ENCODE results near the gene FAM222B. TPM values are rescaled to one million over a fixed set of nuclear protein-coding genes. Genes with fewer than 3 reads are reported as not detected.

The FAM222B gene
- total RNA-seq, 6 donors from 2014 or later = 16.8 to 23.1 (median 20.1) TPM

DNA sequence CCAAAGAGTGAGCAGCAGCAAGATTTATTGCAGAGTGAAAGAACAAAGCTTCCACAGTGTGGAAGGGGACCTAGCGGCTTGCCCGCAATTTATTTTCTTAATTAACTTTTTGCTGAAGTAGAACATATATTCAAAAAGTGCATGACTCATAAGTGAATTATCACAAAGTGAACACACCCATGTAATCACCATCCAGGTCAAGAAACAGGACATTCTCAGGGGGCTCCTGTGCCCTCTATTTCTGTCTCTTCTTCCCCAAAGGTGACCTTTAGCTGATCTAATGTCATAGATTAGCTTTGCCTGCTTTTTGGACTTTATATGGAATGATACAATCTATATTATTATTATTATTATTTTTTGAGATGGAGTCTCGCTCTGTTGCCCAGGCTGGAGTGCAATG is 32.2 kb upstream of the FAM222B start:
- Histone ChIP-seq H3K27ac (no peak overlapping the region), H3K4me3 (no peak overlapping the region), H3K4me1 (no peaks in the 10 kb centered on the region), H3K36me3 (peaks cover 4 to 20% (median 11%) of the 10 kb centered on the region in 4 donors), H3K27me3 (no peaks in the 10 kb centered on the region), H3K9me3 (no peaks in the 10 kb centered on the region)
- no peak for DNase-seq
- no peak for ATAC-seq (ENCODE audit: low FRiP score in 2 of 2)
- 89 to 96% methylated on average over 3 of the region's 3 CpGs for WGBS, 2 donors
- TF ChIP-seq POLR2AphosphoS5 (IDR thresholded peaks at IDR 0.05) = no peak
- TF ChIP-seq, protein P1, sequence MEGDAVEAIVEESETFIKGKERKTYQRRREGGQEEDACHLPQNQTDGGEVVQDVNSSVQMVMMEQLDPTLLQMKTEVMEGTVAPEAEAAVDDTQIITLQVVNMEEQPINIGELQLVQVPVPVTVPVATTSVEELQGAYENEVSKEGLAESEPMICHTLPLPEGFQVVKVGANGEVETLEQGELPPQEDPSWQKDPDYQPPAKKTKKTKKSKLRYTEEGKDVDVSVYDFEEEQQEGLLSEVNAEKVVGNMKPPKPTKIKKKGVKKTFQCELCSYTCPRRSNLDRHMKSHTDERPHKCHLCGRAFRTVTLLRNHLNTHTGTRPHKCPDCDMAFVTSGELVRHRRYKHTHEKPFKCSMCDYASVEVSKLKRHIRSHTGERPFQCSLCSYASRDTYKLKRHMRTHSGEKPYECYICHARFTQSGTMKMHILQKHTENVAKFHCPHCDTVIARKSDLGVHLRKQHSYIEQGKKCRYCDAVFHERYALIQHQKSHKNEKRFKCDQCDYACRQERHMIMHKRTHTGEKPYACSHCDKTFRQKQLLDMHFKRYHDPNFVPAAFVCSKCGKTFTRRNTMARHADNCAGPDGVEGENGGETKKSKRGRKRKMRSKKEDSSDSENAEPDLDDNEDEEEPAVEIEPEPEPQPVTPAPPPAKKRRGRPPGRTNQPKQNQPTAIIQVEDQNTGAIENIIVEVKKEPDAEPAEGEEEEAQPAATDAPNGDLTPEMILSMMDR (IDR thresholded peaks at IDR 0.05) = no peak
- no peak for TF ChIP-seq EP300 (IDR thresholded peaks at IDR 0.05)
- no peak for TF ChIP-seq POLR2A (IDR thresholded peaks at IDR 0.05)

DNA sequence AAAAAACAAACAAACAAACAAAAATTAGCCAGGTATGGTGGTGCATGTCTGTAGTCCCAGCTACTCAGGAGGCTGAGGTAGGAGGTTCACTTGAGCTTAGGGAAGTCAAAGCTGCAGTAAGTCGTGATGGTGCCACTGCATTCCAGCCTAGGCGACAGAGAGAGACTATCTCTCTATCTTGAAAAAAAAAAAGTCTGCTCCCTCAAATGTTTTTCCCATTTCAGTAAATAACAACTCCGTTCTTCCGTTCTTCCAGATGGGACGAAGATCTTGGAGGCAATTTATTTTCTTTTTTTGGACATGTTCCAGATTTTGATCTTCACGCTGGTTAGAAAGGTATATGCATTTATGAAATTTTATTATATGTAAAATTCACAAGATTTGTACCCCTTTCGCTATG is 31.2 kb upstream of the FAM222B start:
- ATAC-seq (ENCODE audit: low FRiP score in 2 of 2) (no peak), DNase-seq (no peak)
- 83 to 91% methylated on average over 7 of the region's 7 CpGs for WGBS, 2 donors
- Histone ChIP-seq H3K9me3 (no peaks in the 10 kb centered on the region), H3K36me3 (peaks cover 0 to 11% (median 2%) of the 10 kb centered on the region in 4 donors), H3K4me3 (no peak overlapping the region), H3K27me3 (no peaks in the 10 kb centered on the region), H3K4me1 (no peaks in the 10 kb centered on the region), H3K27ac (no peak overlapping the region)
- TF ChIP-seq POLR2AphosphoS5 (IDR thresholded peaks at IDR 0.05) (no peak), POLR2A (IDR thresholded peaks at IDR 0.05) (no peak), EP300 (IDR thresholded peaks at IDR 0.05) (no peak)
- TF ChIP-seq, protein P1 (IDR thresholded peaks at IDR 0.05) = no peak

DNA sequence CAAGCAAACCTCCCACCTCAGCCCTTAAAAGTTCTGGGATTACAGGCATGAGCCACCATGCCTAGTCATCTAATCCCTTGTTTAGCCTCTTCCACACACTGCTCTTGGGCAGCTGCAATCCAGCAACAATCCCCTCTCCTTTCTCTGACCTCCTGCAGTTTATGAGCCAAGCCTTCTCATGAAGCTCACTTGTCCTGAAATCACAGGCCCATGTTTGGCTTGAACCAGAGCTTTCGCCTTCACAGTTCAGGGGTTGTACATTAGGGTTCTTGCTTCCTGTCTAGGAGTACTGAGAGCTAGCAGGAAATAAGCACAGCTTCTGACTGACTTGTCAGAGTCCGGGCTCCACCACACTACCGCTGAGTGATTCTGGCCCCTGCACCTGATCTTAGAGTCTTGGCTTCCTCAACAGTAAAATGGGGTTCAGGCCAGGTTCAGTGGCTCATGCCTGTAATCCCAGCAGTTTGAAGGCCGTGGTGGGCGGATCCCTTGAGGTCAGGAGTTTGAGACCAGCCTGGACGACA is 28.5 kb upstream of the FAM222B start:
- Histone ChIP-seq H3K4me3 (no peak overlapping the region), H3K27me3 (no peaks in the 10 kb centered on the region), H3K9me3 (no peaks in the 10 kb centered on the region), H3K36me3 (no peaks in the 10 kb centered on the region), H3K27ac (no peak overlapping the region), H3K4me1 (peaks cover 0 to 2% (median 0%) of the 10 kb centered on the region in 4 donors)
- DNase-seq (no peak), ATAC-seq (ENCODE audit: low FRiP score in 2 of 2) (no peak)
- TF ChIP-seq, protein P1 (IDR thresholded peaks at IDR 0.05) = no peak
- TF ChIP-seq POLR2A (IDR thresholded peaks at IDR 0.05) = no peak
- no peak for TF ChIP-seq EP300 (IDR thresholded peaks at IDR 0.05)
- TF ChIP-seq POLR2AphosphoS5 (IDR thresholded peaks at IDR 0.05) = no peak
- WGBS, 2 donors = 77 to 84% methylated on average over 6 of the region's 6 CpGs

DNA sequence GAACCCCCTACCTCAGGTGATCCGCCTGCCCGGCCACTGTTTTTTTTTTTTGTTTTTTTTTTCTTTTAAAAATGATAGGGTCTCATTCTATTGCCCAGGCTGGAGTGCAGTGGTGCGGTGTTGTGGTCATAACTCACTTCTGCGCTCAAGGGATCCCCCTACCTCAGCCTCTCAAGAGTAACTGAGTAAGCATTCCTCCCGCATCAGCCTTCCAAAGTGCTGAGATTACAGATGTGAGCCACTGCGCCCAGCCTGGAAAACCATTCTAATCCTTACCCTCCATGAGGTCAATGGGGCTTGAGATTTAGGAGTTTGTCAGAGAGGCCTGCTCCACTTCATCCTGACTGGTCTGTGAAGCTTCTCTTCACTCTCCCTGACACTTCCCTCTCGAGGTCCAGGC is 24.7 kb upstream of the FAM222B start:
- 86 to 90% methylated on average over 7 of the region's 7 CpGs for WGBS, 2 donors
- Histone ChIP-seq H3K27ac (no peak overlapping the region), H3K4me3 (no peak overlapping the region), H3K4me1 (peaks cover 0 to 8% (median 2%) of the 10 kb centered on the region in 4 donors), H3K27me3 (no peaks in the 10 kb centered on the region), H3K9me3 (no peaks in the 10 kb centered on the region), H3K36me3 (no peaks in the 10 kb centered on the region)
- no peak for ATAC-seq (ENCODE audit: low FRiP score in 2 of 2)
- TF ChIP-seq EP300 (IDR thresholded peaks at IDR 0.05) = no peak
- TF ChIP-seq, protein P1 (IDR thresholded peaks at IDR 0.05) = no peak
- no peak for TF ChIP-seq POLR2A (IDR thresholded peaks at IDR 0.05)
- no peak for TF ChIP-seq POLR2AphosphoS5 (IDR thresholded peaks at IDR 0.05)
- no peak for DNase-seq

Data from upper lobe of left lung (tissue), 6 donors.